CD4-positive, alpha-beta T cell treated with Interferon alpha-2 for 1 hour (primary cell): ENCODE results near the gene DAB2.

ENCODE experiments used
- DNase-seq, 2 donors: peaks; one replicate each; pipeline ENCODE4 v3.0.0-alpha.2; 2020 to 2022

The DAB2 gene

GRCh38 chr5:39331861-39332381 is 92.9 kb downstream of the DAB2 start:
- DNase-seq: no peak

- no peak for DNase-seq
Measured at GRCh38 chr5:39328731-39329130, 96.0 kb downstream of the DAB2 start.

GRCh38 chr5:39323542-39323941 is 101.2 kb downstream of the DAB2 start:
- DNase-seq: no peak
